Measurements from ENCODE around the gene GRIA1. TPM values are rescaled to one million over a fixed set of nuclear protein-coding genes. Genes with fewer than 3 reads are reported as not detected.

Gene GRIA1
- total and polyA plus RNA-seq, 2 of the 4 experiments (the other 2 are of a cell fraction), result 0.48 to 1.3 TPM

GRCh38 chr5:153617190-153617589 is 126.7 kb downstream of the GRIA1 start:
- Histone ChIP-seq H3K9me1 (ENCODE audit: insufficient read depth, low read length) (peaks cover 8% of the 10 kb centered on the region), H2BK15ac (ENCODE audit: low read depth, low read length) (peak overlapping the region; percentile 78; the same call in 2 of the 3 replicates), H3K56ac (ENCODE audit: extremely low read depth, insufficient read depth, low read length) (peak overlapping the region; percentile 7; the same call in 1 of the 2 replicates), H3K23ac (ENCODE audit: low read depth, low read length) (peak overlapping the region; percentile 57), H3K9ac (ENCODE audit: low read depth, low read length) (no peak overlapping the region), H2BK20ac (ENCODE audit: low read depth, low read length) (peak overlapping the region; percentile 74), H4K5ac (ENCODE audit: low read depth, low read length) (peak overlapping the region; percentile 95; the same call in 1 of the 2 replicates), H3K9me3 (ENCODE audit: control insufficient read depth, insufficient read depth, low read length) (no peaks in the 10 kb centered on the region), H2AK9ac (replicated peaks; ENCODE audit: low read depth, low read length, poor library complexity) (no peak overlapping the region), H2AK5ac (ENCODE audit: low read depth, low read length) (no peak overlapping the region), H4K8ac (ENCODE audit: low read depth in 2 of 2, low read length in 2 of 2) (peak overlapping the region; percentile 86), H3K4me3 (ENCODE audit: insufficient read depth, low read depth, low read length) (no peak overlapping the region), H3K4me1 (ENCODE audit: control insufficient read depth, insufficient read depth, low read length) (peaks cover 9% of the 10 kb centered on the region), H3K79me1 (ENCODE audit: low read depth in 1 of 2, low read length in 2 of 2) (no peaks in the 10 kb centered on the region), H3K27ac (ENCODE audit: insufficient read depth, low read length) (no peak overlapping the region), H3K4me2 (ENCODE audit: low read depth, low read length) (no peak overlapping the region; the same call in 1 of the 2 replicates), H2AFZ (replicated peaks; ENCODE audit: low read length, poor library complexity) (no peak overlapping the region), H4K91ac (ENCODE audit: insufficient read depth, low read depth, low read length) (peak overlapping the region; percentile 59), H3K18ac (ENCODE audit: low read depth, low read length) (peak overlapping the region; percentile 98), H4K20me1 (ENCODE audit: insufficient read depth, low read length) (no peaks in the 10 kb centered on the region), H3K36me3 (ENCODE audit: control insufficient read depth, insufficient read depth, low read length) (no peaks in the 10 kb centered on the region), H2BK120ac (ENCODE audit: low read depth, low read length) (peak overlapping the region; percentile 86), H3K14ac (replicated peaks; ENCODE audit: low read depth, low read length) (peak overlapping the region; percentile 48; the same call in 1 of the 2 replicates), H2BK5ac (ENCODE audit: low read depth, low read length, poor library complexity, severe bottlenecking) (peak overlapping the region; percentile 88), H3K27me3 (ENCODE audit: control insufficient read depth, insufficient read depth, low read length) (no peaks in the 10 kb centered on the region), H3K4ac (ENCODE audit: low read depth, low read length) (peak overlapping the region; percentile 44; the same call in 1 of the 2 replicates)
- intact Hi-C loops (cut with micrococcal nuclease) (no loop called here), dilution Hi-C loops (cut with HindIII; ENCODE audit: low sequenced_read_pairs, unreplicated experiment) (no loop called here), in situ Hi-C loops (cut with MboI; ENCODE audit: low sequenced_read_pairs) (no loop called here)
- POLR2A ChIA-PET (ENCODE audit: unreplicated experiment), result no interaction called here
- 100% methylated on average over 1 of the region's 4 CpGs; no CpG with 5 or more reads in 1 of the 2 experiments for WGBS, 2 experiments (ENCODE audit: extremely low coverage in 2 of 2, insufficient read length in 1 of 2)
- peak; percentile 47 for ATAC-seq (ENCODE audit: low read depth)
- CTCF ChIA-PET, result no interaction called here
- peak; percentile 63 for DNase-seq
- TF ChIP-seq MXI1 (IDR thresholded peaks at IDR 0.05; ENCODE audit: borderline replicate concordance, low read depth, low read length), result no peak
- TF ChIP-seq RAD21 (IDR thresholded peaks at IDR 0.05; ENCODE audit: low read length), result no peak
- no peak for TF ChIP-seq RFX5 (IDR thresholded peaks at IDR 0.05; ENCODE audit: low read depth, low read length)
- TF ChIP-seq MAFK (IDR thresholded peaks at IDR 0.05; ENCODE audit: low read depth, low read length), result no peak
- TF ChIP-seq POLR2A (IDR thresholded peaks at IDR 0.05; ENCODE audit: low read depth, low read length), result no peak
- TF ChIP-seq SMC3 (IDR thresholded peaks at IDR 0.05; ENCODE audit: low read depth, low read length), result no peak
- TF ChIP-seq MAZ (IDR thresholded peaks at IDR 0.05; ENCODE audit: borderline replicate concordance, low read depth, low read length), result no peak
- TF ChIP-seq ELK1 (IDR thresholded peaks at IDR 0.05; ENCODE audit: borderline replicate concordance, low read depth, low read length), result no peak
- no peak for TF ChIP-seq CHD1 (IDR thresholded peaks at IDR 0.05; ENCODE audit: low read depth, low read length)
- TF ChIP-seq RCOR1 (IDR thresholded peaks at IDR 0.05; ENCODE audit: insufficient replicate concordance, low read length), result no peak
- TF ChIP-seq CTCF (conservative IDR thresholded peaks at IDR 0.05; ENCODE audit: low read depth, low read length), result no peak
- TF ChIP-seq BHLHE40 (IDR thresholded peaks at IDR 0.05; ENCODE audit: low read depth, low read length), result no peak
- TF ChIP-seq USF2 (IDR thresholded peaks at IDR 0.05; ENCODE audit: low read depth, low read length), result no peak
- TF ChIP-seq CEBPB (IDR thresholded peaks at IDR 0.05; ENCODE audit: low read depth, low read length), result no peak
- TF ChIP-seq FOS (IDR thresholded peaks at IDR 0.05; ENCODE audit: low read depth, low read length), result no peak
- no peak for TF ChIP-seq NFE2L2 (IDR thresholded peaks at IDR 0.05; ENCODE audit: low read depth, low read length)
- no TSS peak for BruUV-seq (replicated peaks)
